ENCODE measurements around the gene HMCN2.

Gene HMCN2

GRCh38 chr9:130226112-130226511, 39.4 kb upstream of the HMCN2 start:
- H3K27me3 ChIP-seq (ENCODE audit: control insufficient read depth in 3 of 3, insufficient read depth in 3 of 3, low read depth in 1 of 3, low read length in 3 of 3), result no peaks in the 10 kb centered on the region
- no peak overlapping the region for H2BK12ac ChIP-seq (ENCODE audit: low read length)
- peaks cover 12 to 15% of the 10 kb centered on the region in 2 donors for H3K9me3 ChIP-seq (replicated peaks in 1 of 2; ENCODE audit: control insufficient read depth in 2 of 2, insufficient read depth in 1 of 2, low read depth in 1 of 2, low read length in 2 of 2)
- no CpG with 5 or more reads among the region's 12 CpGs for WGBS, 2 donors (ENCODE audit: extremely low coverage in 2 of 2, insufficient read length in 2 of 2, insufficient replicate concordance in 1 of 2)
- H3K4me1 ChIP-seq (ENCODE audit: control insufficient read depth in 2 of 2, insufficient read depth in 1 of 2, low read depth in 1 of 2, low read length in 2 of 2), result no peaks in the 10 kb centered on the region
- no peak overlapping the region for H3K27ac ChIP-seq (replicated peaks; ENCODE audit: low read length)
- H3K36me3 ChIP-seq (replicated peaks in 1 of 2; ENCODE audit: control insufficient read depth in 2 of 2, insufficient read depth in 2 of 2, low read length in 2 of 2), result peaks cover 22 to 54% of the 10 kb centered on the region in 2 donors
- H3K9ac ChIP-seq (ENCODE audit: low read depth, low read length, poor library complexity), result no peak overlapping the region
- H3K4me3 ChIP-seq (ENCODE audit: low read length in 2 of 2), result no peak overlapping the region
- H2BK5ac ChIP-seq (ENCODE audit: low read length), result no peak overlapping the region
- no peak overlapping the region for H2AK5ac ChIP-seq (ENCODE audit: low read depth, low read length)
- H4K8ac ChIP-seq (ENCODE audit: low read depth, low read length), result no peak overlapping the region
- no peak overlapping the region for H2BK120ac ChIP-seq (ENCODE audit: low read depth, low read length)
- H3K23ac ChIP-seq (ENCODE audit: low read depth, low read length, poor library complexity), result no peak overlapping the region
- H3K79me1 ChIP-seq (ENCODE audit: low read depth, low read length), result no peaks in the 10 kb centered on the region
- no peak overlapping the region for H3K4ac ChIP-seq (ENCODE audit: low read length)
- H2AFZ ChIP-seq (ENCODE audit: low read length), result no peak overlapping the region
- peak overlapping the region; percentile 7 for H3K18ac ChIP-seq (ENCODE audit: low read length)
- DNase-seq (ENCODE audit: low spot score), result no peak
- no peak overlapping the region for H4K91ac ChIP-seq (ENCODE audit: low read depth, low read length, poor library complexity)
- no peak overlapping the region for H3K4me2 ChIP-seq (ENCODE audit: insufficient read depth, low read length, poor library complexity, severe bottlenecking)
- no peak overlapping the region for H3K14ac ChIP-seq (ENCODE audit: low read length)
- no peak overlapping the region for H2BK15ac ChIP-seq (ENCODE audit: low read length)

DNA sequence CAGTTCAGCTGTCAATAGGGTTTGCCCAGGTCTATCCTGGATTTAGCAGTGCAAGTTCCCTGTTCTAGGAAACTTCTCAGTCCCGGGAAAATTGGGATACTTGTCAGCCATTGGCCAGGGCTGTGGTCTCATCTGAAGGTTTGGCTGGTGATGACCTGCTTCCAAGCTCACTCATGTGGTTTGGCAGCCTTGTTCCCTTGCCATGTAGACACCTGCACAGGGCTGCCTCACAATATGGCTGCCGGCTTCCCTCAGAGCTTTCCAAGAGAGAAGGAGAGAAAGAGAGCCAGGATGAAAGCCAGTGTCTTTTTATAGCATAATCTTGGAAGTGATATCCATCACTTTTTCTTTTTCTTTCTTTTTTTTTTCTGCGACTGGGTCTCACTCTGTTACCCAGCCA, 37.7 kb upstream of the HMCN2 start:
- Histone ChIP-seq H2AK5ac (ENCODE audit: low read depth, low read length) (no peak overlapping the region), H3K4me1 (ENCODE audit: control insufficient read depth in 2 of 2, insufficient read depth in 1 of 2, low read depth in 1 of 2, low read length in 2 of 2) (peaks cover 0 to under 1% of the 10 kb centered on the region in 2 donors), H3K23ac (ENCODE audit: low read depth, low read length, poor library complexity) (no peak overlapping the region), H2BK120ac (ENCODE audit: low read depth, low read length) (no peak overlapping the region), H3K36me3 (replicated peaks in 1 of 2; ENCODE audit: control insufficient read depth in 2 of 2, insufficient read depth in 2 of 2, low read length in 2 of 2) (peaks cover 26 to 62% of the 10 kb centered on the region in 2 donors), H3K4me3 (ENCODE audit: low read length in 2 of 2) (no peak overlapping the region), H3K79me1 (ENCODE audit: low read depth, low read length) (no peaks in the 10 kb centered on the region), H3K9me3 (replicated peaks in 1 of 2; ENCODE audit: control insufficient read depth in 2 of 2, insufficient read depth in 1 of 2, low read depth in 1 of 2, low read length in 2 of 2) (peaks cover 12 to 15% of the 10 kb centered on the region in 2 donors), H4K91ac (ENCODE audit: low read depth, low read length, poor library complexity) (no peak overlapping the region), H3K4me2 (ENCODE audit: insufficient read depth, low read length, poor library complexity, severe bottlenecking) (no peak overlapping the region), H2BK15ac (ENCODE audit: low read length) (no peak overlapping the region), H3K14ac (ENCODE audit: low read length) (no peak overlapping the region), H3K27ac (replicated peaks; ENCODE audit: low read length) (no peak overlapping the region), H2AFZ (ENCODE audit: low read length) (no peak overlapping the region), H3K18ac (ENCODE audit: low read length) (no peak overlapping the region), H4K8ac (ENCODE audit: low read depth, low read length) (no peak overlapping the region), H3K27me3 (ENCODE audit: control insufficient read depth in 3 of 3, insufficient read depth in 3 of 3, low read depth in 1 of 3, low read length in 3 of 3) (no peaks in the 10 kb centered on the region), H2BK12ac (ENCODE audit: low read length) (no peak overlapping the region), H3K9ac (ENCODE audit: low read depth, low read length, poor library complexity) (no peak overlapping the region), H3K4ac (ENCODE audit: low read length) (no peak overlapping the region), H2BK5ac (ENCODE audit: low read length) (no peak overlapping the region)
- no CpG with 5 or more reads among the region's 3 CpGs for WGBS, 2 donors (ENCODE audit: extremely low coverage in 2 of 2, insufficient read length in 2 of 2, insufficient replicate concordance in 1 of 2)
- DNase-seq (ENCODE audit: low spot score), result no peak

DNA sequence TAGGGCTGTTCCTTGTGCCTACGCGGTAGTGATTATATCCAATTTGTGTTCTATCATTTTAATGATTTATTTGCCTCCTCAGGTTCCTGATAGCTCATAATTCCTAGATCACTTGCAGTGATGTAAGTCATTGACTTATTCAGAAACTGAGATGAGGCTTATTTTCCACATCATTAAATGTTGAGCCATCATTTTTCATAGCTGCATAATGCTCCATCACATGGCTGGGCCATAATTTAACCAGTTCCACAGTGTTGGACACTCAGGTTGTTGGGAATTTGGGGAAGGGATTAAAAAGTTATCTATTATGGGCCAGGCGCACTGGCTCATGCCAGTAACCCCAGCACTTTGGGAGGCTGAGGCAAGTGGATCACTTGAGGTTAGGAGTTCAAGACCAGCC, 35.8 kb upstream of the HMCN2 start:
- WGBS, 2 donors (ENCODE audit: extremely low coverage in 2 of 2, insufficient read length in 2 of 2, insufficient replicate concordance in 1 of 2), result no CpG with 5 or more reads among the region's 3 CpGs

DNA sequence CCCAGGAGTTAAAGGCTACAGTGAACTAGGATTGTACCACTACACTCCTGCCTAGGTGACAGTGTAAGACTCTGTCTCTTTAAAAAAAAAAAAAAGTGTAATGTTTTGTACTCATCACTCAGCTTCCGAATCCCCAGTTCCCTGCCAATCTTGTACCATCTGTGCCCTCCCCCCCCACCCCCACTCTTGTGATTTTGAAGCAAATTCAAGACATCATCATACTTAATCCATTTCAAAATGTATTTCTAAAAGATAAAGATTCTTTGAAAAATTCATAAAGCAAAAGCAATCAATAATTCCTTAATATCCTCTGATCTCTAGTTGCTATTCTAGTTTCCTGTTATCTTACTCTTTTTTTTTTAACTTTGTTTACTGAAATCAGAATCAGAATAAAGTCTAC, 34.9 kb upstream of the HMCN2 start:
- Histone ChIP-seq H3K14ac (ENCODE audit: low read length) (no peak overlapping the region), H3K36me3 (replicated peaks in 1 of 2; ENCODE audit: control insufficient read depth in 2 of 2, insufficient read depth in 2 of 2, low read length in 2 of 2) (peaks cover 36 to 77% of the 10 kb centered on the region in 2 donors), H2BK120ac (ENCODE audit: low read depth, low read length) (no peak overlapping the region), H3K27me3 (ENCODE audit: control insufficient read depth in 3 of 3, insufficient read depth in 3 of 3, low read depth in 1 of 3, low read length in 3 of 3) (no peaks in the 10 kb centered on the region), H2AK5ac (ENCODE audit: low read depth, low read length) (no peak overlapping the region), H2AFZ (ENCODE audit: low read length) (no peak overlapping the region), H3K4me1 (ENCODE audit: control insufficient read depth in 2 of 2, insufficient read depth in 1 of 2, low read depth in 1 of 2, low read length in 2 of 2) (peaks cover 0 to 3% of the 10 kb centered on the region in 2 donors), H3K9ac (ENCODE audit: low read depth, low read length, poor library complexity) (no peak overlapping the region), H4K91ac (ENCODE audit: low read depth, low read length, poor library complexity) (no peak overlapping the region), H3K4ac (ENCODE audit: low read length) (no peak overlapping the region), H2BK5ac (ENCODE audit: low read length) (no peak overlapping the region), H3K23ac (ENCODE audit: low read depth, low read length, poor library complexity) (no peak overlapping the region), H3K4me2 (ENCODE audit: insufficient read depth, low read length, poor library complexity, severe bottlenecking) (no peak overlapping the region), H3K18ac (ENCODE audit: low read length) (no peak overlapping the region), H3K9me3 (replicated peaks in 1 of 2; ENCODE audit: control insufficient read depth in 2 of 2, insufficient read depth in 1 of 2, low read depth in 1 of 2, low read length in 2 of 2) (peaks cover 12 to 15% of the 10 kb centered on the region in 2 donors), H2BK12ac (ENCODE audit: low read length) (no peak overlapping the region), H4K8ac (ENCODE audit: low read depth, low read length) (no peak overlapping the region), H3K27ac (replicated peaks; ENCODE audit: low read length) (no peak overlapping the region), H3K79me1 (ENCODE audit: low read depth, low read length) (no peaks in the 10 kb centered on the region), H3K4me3 (ENCODE audit: low read length in 2 of 2) (no peak overlapping the region), H2BK15ac (ENCODE audit: low read length) (no peak overlapping the region)
- no CpG with 5 or more reads among the region's 1 CpG for WGBS, 2 donors (ENCODE audit: extremely low coverage in 2 of 2, insufficient read length in 2 of 2, insufficient replicate concordance in 1 of 2)
- DNase-seq (ENCODE audit: low spot score), result no peak

More for the DNA sequence above, 35.8 kb upstream of the HMCN2 start:
- Histone ChIP-seq H3K79me1 (ENCODE audit: low read depth, low read length) (no peaks in the 10 kb centered on the region), H4K91ac (ENCODE audit: low read depth, low read length, poor library complexity) (no peak overlapping the region), H3K4ac (ENCODE audit: low read length) (no peak overlapping the region), H2BK5ac (ENCODE audit: low read length) (no peak overlapping the region), H3K27me3 (ENCODE audit: control insufficient read depth in 3 of 3, insufficient read depth in 3 of 3, low read depth in 1 of 3, low read length in 3 of 3) (no peaks in the 10 kb centered on the region), H2BK120ac (ENCODE audit: low read depth, low read length) (no peak overlapping the region), H3K9me3 (replicated peaks in 1 of 2; ENCODE audit: control insufficient read depth in 2 of 2, insufficient read depth in 1 of 2, low read depth in 1 of 2, low read length in 2 of 2) (peaks cover 12 to 15% of the 10 kb centered on the region in 2 donors), H3K4me1 (ENCODE audit: control insufficient read depth in 2 of 2, insufficient read depth in 1 of 2, low read depth in 1 of 2, low read length in 2 of 2) (peaks cover 0 to 3% of the 10 kb centered on the region in 2 donors), H2AK5ac (ENCODE audit: low read depth, low read length) (no peak overlapping the region), H2AFZ (ENCODE audit: low read length) (no peak overlapping the region), H3K23ac (ENCODE audit: low read depth, low read length, poor library complexity) (no peak overlapping the region), H3K4me3 (ENCODE audit: low read length in 2 of 2) (no peak overlapping the region), H2BK15ac (ENCODE audit: low read length) (no peak overlapping the region), H3K4me2 (ENCODE audit: insufficient read depth, low read length, poor library complexity, severe bottlenecking) (no peak overlapping the region), H3K14ac (ENCODE audit: low read length) (no peak overlapping the region), H3K18ac (ENCODE audit: low read length) (no peak overlapping the region), H2BK12ac (ENCODE audit: low read length) (no peak overlapping the region), H3K27ac (replicated peaks; ENCODE audit: low read length) (no peak overlapping the region), H3K9ac (ENCODE audit: low read depth, low read length, poor library complexity) (no peak overlapping the region), H3K36me3 (replicated peaks in 1 of 2; ENCODE audit: control insufficient read depth in 2 of 2, insufficient read depth in 2 of 2, low read length in 2 of 2) (peaks cover 38 to 78% of the 10 kb centered on the region in 2 donors), H4K8ac (ENCODE audit: low read depth, low read length) (no peak overlapping the region)
- no peak for DNase-seq (ENCODE audit: low spot score)
